Loucy (cell line): ENCODE measurements around the gene PEF1.

ENCODE experiments used
- H2AFZ ChIP-seq: fragments of 200-600 bp; sonication (generic); 2 replicates; pipeline ENCODE4 v1.6.0; 2016; ENCODE audit warnings: antibody characterized with exemption, mild to moderate bottlenecking, low read length, moderate library complexity
- H3F3A ChIP-seq: fragments of 200-600 bp; 2 replicates; pipeline ENCODE4 v1.6.0; 2016; ENCODE audit warnings: antibody characterized with exemption, low read depth, mild to moderate bottlenecking
- H3K27me3 ChIP-seq: fragments of 200-600 bp; sonication (generic); 2 replicates; pipeline ENCODE4 v1.6.1; 2014; ENCODE audit warnings: low read length, mild to moderate bottlenecking; ENCODE audit not compliant: insufficient read depth, poor library complexity, severe bottlenecking
- H3K36me3 ChIP-seq: fragments of 200-600 bp; sonication (generic); 2 replicates; pipeline ENCODE4 v1.6.1; 2016; ENCODE audit warnings: low read length; ENCODE audit not compliant: insufficient read depth
- H3K4me1 ChIP-seq: fragments of 200-600 bp; sonication (generic); 2 replicates; pipeline ENCODE4 v1.5.1; 2014; ENCODE audit warnings: low read length, mild to moderate bottlenecking; ENCODE audit not compliant: insufficient read depth, poor library complexity, severe bottlenecking
- H3K4me2 ChIP-seq: fragments of 200-600 bp; sonication (generic); 2 replicates; pipeline ENCODE4 v1.6.0; 2014; ENCODE audit warnings: antibody characterized with exemption, low read length, low read depth, mild to moderate bottlenecking; ENCODE audit not compliant: poor library complexity, severe bottlenecking
- H3K4me3 ChIP-seq: fragments of 200-600 bp; sonication (generic); 2 replicates; pipeline ENCODE4 v1.5.1; 2014; ENCODE audit warnings: low read length, mild to moderate bottlenecking, mixed read lengths; ENCODE audit not compliant: poor library complexity, severe bottlenecking
- H3K79me2 ChIP-seq: fragments of 200-600 bp; sonication (generic); 2 replicates; pipeline ENCODE4 v1.6.1; 2014; ENCODE audit warnings: low read length; ENCODE audit not compliant: insufficient read depth
- H3K9ac ChIP-seq: fragments of 200-600 bp; sonication (generic); 2 replicates; pipeline ENCODE4 v1.6.0; 2014; ENCODE audit warnings: mild to moderate bottlenecking, low read depth, low read length, moderate library complexity; ENCODE audit not compliant: poor library complexity, severe bottlenecking
- H3K9me2 ChIP-seq: fragments of 200-600 bp; sonication (generic); replicated peaks from 2 replicates; pipeline ENCODE4 v1.6.1; 2016; ENCODE audit warnings: low read depth, low read length, mixed read lengths
- H3K9me3 ChIP-seq: fragments of 200-600 bp; sonication (generic); 2 replicates; pipeline ENCODE4 v1.6.1; 2014; ENCODE audit warnings: mild to moderate bottlenecking, antibody characterized with exemption, low read length, low read depth; ENCODE audit not compliant: insufficient read depth
- H4K20me1 ChIP-seq: fragments of 200-600 bp; sonication (generic); 2 replicates; pipeline ENCODE4 v1.6.0; 2014; ENCODE audit warnings: antibody characterized with exemption, low read length, mild to moderate bottlenecking; ENCODE audit not compliant: insufficient read depth, poor library complexity, severe bottlenecking
- CTCF ChIP-seq: fragments of 200-600 bp; sonication (generic); conservative IDR thresholded peaks from 2 replicates; pipeline ENCODE4 v1.5.1; 2014; ENCODE audit warnings: mild to moderate bottlenecking, antibody characterized with exemption, low read length
- EZH2phosphoT487 ChIP-seq: fragments of 200-600 bp; IDR thresholded peaks from 2 replicates; pipeline ENCODE4 v1.6.1; 2018; ENCODE audit warnings: antibody characterized with exemption, mild to moderate bottlenecking, moderate library complexity, borderline replicate concordance

Gene PEF1

GRCh38 chr1:31640179-31640578 is 4.5 kb downstream of the PEF1 start:
- peak overlapping the region; percentile 49 for H3K4me3 ChIP-seq
- peak overlapping the region; percentile 68 for H3K4me2 ChIP-seq
- peaks cover 84% of the 10 kb centered on the region for H3K79me2 ChIP-seq
- no peaks in the 10 kb centered on the region for H3F3A ChIP-seq
- H2AFZ ChIP-seq = no peak overlapping the region
- peaks cover 5% of the 10 kb centered on the region for H3K27me3 ChIP-seq
- TF ChIP-seq CTCF (peak; percentile 57), EZH2phosphoT487 (no peak)
- H3K36me3 ChIP-seq = no peaks in the 10 kb centered on the region
- peaks cover 60% of the 10 kb centered on the region for H3K4me1 ChIP-seq
- peak overlapping the region; percentile 58 for H3K9ac ChIP-seq
- H4K20me1 ChIP-seq = peaks cover 8% of the 10 kb centered on the region
- no peaks in the 10 kb centered on the region for H3K9me2 ChIP-seq
- H3K9me3 ChIP-seq = no peaks in the 10 kb centered on the region

GRCh38 chr1:31639543-31639942 is 5.1 kb downstream of the PEF1 start:
- H3K9me3 ChIP-seq = no peaks in the 10 kb centered on the region
- peak overlapping the region; percentile 49 for H3K4me3 ChIP-seq
- H4K20me1 ChIP-seq = peaks cover 8% of the 10 kb centered on the region
- peaks cover 85% of the 10 kb centered on the region for H3K79me2 ChIP-seq
- H2AFZ ChIP-seq = no peak overlapping the region
- H3K4me1 ChIP-seq = peaks cover 60% of the 10 kb centered on the region
- TF ChIP-seq CTCF = no peak
- no peak for TF ChIP-seq EZH2phosphoT487
- H3K9ac ChIP-seq = peak overlapping the region; percentile 58
- no peaks in the 10 kb centered on the region for H3F3A ChIP-seq
- H3K36me3 ChIP-seq = peaks cover 6% of the 10 kb centered on the region; the same call in 1 of the 2 replicates
- H3K27me3 ChIP-seq = peaks cover 5% of the 10 kb centered on the region
- H3K4me2 ChIP-seq = peak overlapping the region; percentile 68
- H3K9me2 ChIP-seq = no peaks in the 10 kb centered on the region

GRCh38 chr1:31637915-31638673 is 6.6 kb downstream of the PEF1 start:
- Histone ChIP-seq H3K4me2 (peak overlapping the region; percentile 68), H4K20me1 (peaks cover 8% of the 10 kb centered on the region), H3K79me2 (peaks cover 70% of the 10 kb centered on the region), H3K4me1 (peaks cover 49% of the 10 kb centered on the region), H3K9ac (peak overlapping the region; percentile 8), H3K9me3 (no peaks in the 10 kb centered on the region), H3K36me3 (peaks cover 14% of the 10 kb centered on the region; the same call in 1 of the 2 replicates), H3K27me3 (no peaks in the 10 kb centered on the region), H2AFZ (no peak overlapping the region), H3K9me2 (no peaks in the 10 kb centered on the region), H3K4me3 (peak overlapping the region; percentile 7), H3F3A (no peaks in the 10 kb centered on the region)
- TF ChIP-seq EZH2phosphoT487 = no peak
- no peak for TF ChIP-seq CTCF
